Heart left ventricle (tissue), 16 donors: Measurements from ENCODE around the gene SLAMF8. TPM values are rescaled to one million over a fixed set of nuclear protein-coding genes. Genes with fewer than 3 reads are reported as not detected.

Experiments used
- ATAC-seq, 4 donors: fragments of 200-7000 bp; cut with Tn5 transposase; one replicate each; pipeline ENCODE4 v1.9.1; 2020 to 2022; ENCODE audit warnings: moderate library complexity in 4 of 4, mild to moderate bottlenecking in 3 of 4, moderate number of reproducible peaks in 1 of 4
- DNase-seq, 5 donors: peaks; one replicate each; pipeline ENCODE4 v3.0.0-alpha.2; 2020
- H3K27ac ChIP-seq, 12 donors: fragments of 200-600 bp; sonication (generic) in 4 of 12; one replicate each; pipeline versions ENCODE4 v1.5.0 to v1.8.0; 2016 to 2022; ENCODE audit warnings: mild to moderate bottlenecking in 2 of 12
- H3K27me3 ChIP-seq, 9 donors: fragments of 200-600 bp; sonication (generic) in 2 of 9; one replicate each; pipeline versions ENCODE4 v1.5.1 to v1.8.0; 2016 to 2022; ENCODE audit warnings: mild to moderate bottlenecking in 3 of 9
- H3K36me3 ChIP-seq, 9 donors: fragments of 200-600 bp; sonication (generic) in 2 of 9; one replicate each; pipeline versions ENCODE4 v1.5.0 to v1.8.0; 2018 to 2022; ENCODE audit warnings: mild to moderate bottlenecking in 2 of 9
- H3K4me1 ChIP-seq, 12 donors: fragments of 200-600 bp; sonication (generic) in 4 of 12; one replicate each; pipeline versions ENCODE4 v1.5.0 to v1.8.0; 2016 to 2022; ENCODE audit warnings: mild to moderate bottlenecking in 3 of 12
- H3K4me3 ChIP-seq, 12 donors: fragments of 200-600 bp; sonication (generic) in 4 of 12; one replicate each; pipeline versions ENCODE4 v1.5.0 to v1.8.0; 2017 to 2022; ENCODE audit warnings: mild to moderate bottlenecking in 9 of 12, moderate library complexity in 4 of 12
- H3K9me3 ChIP-seq, 12 donors: fragments of 200-600 bp; sonication (generic) in 4 of 12; one replicate each; pipeline versions ENCODE4 v1.5.0 to v1.8.0; 2016 to 2022; ENCODE audit warnings: mild to moderate bottlenecking in 1 of 12
- CTCF ChIP-seq, 12 donors: fragments of 200-600 bp; sonication (generic) in 4 of 12; IDR thresholded peaks; one replicate each; pipeline versions ENCODE4 v1.5.0 to v1.8.0; 2018 to 2022; ENCODE audit warnings: antibody characterized with exemption in 12 of 12, mild to moderate bottlenecking in 5 of 12
- POLR2A ChIP-seq, 2 donors: fragments of 450-650 bp; IDR thresholded peaks; one replicate each; pipeline ENCODE4 v1.6.1; 2017; ENCODE audit warnings: antibody characterized with exemption in 2 of 2, mild to moderate bottlenecking in 2 of 2, moderate library complexity in 2 of 2
- WGBS, 4 donors: extraction: QIAGEN DNeasy Blood & Tissue Kit in 2 of 4; methylation state at CpG; one replicate each; pipeline versions ENCODE4 v1.1.5 to v1.1.7; 2013 to 2018; 5-methylcytosine and 5-hydroxymethylcytosine counted together
- intact Hi-C, 10 donors: fragments of 100-400 bp; cut with DNase I; formaldehyde crosslinking; loops; one replicate each; pipeline versions ENCODE4 v1.11.1 to v1.14.2; 2022
- polyA plus RNA-seq, 2 donors: library from polyadenylated mRNA; stranded (reverse); fragments of 200-250 nt; gene quantifications; one replicate each; pipeline ENCODE4 v1.2.3, GENCODE V29; 2013
- total RNA-seq, 9 donors: library from RNA; depleted of rRNA in 2 of 9; stranded (reverse); fragments of >200 nt in 2 of 9; fragmentation: NEBNext Ultra II Directional in 3 of 9; extraction: Animal tissue kit (Norgen Biotek cat#: 25700) in 3 of 9; gene quantifications; one replicate each; pipeline versions ENCODE4 v1.1.0 to v1.2.4, GENCODE V29; 2016 to 2023
- donor health status: ischemic (EF 13 %, LVEDD 7.1; RV severe dilation, severe dysfunction).
- donor health status: healthy with polysubstance abuse.
- donor health status: DM: no; HTN: yes; CAD: no.
- donor health status: DM: no; HTN: no; CAD: no.
- donor health status: ischemic (EF 25% LVEDD 6.9; RV normal size, moderate dysfunction).
- donor health status: ischemic (EF 25% LVEDD 5.7; RV mildly dilated, moderate dysfunction).
- donor health status: healthy.
- donor health status: DM: yes; HTN: yes; CAD: no.
- donor health status: ischemic (EF 35%, LVEDD 5.7; RV mildly dilated, moderate dysfunction).
- donor health status: nonischemic (EF 11% LVEDD 7.7; RV severe dilation, severe dysfunction).
- donor health status: DM: yes; HTN: yes; CAD: no.
- donor health status: PGD.
- donor health status: ischemic (EF 29% LVEDD 5.4; RV normal size, mild dysfunction).
- donor health status: nonischemic (EF 23%, LVEDD 6.1; RV moderate dilation, normal function).

The SLAMF8 gene
- total and polyA plus RNA-seq, 11 donors, result 0.50 to 44.9 (median 1.5) TPM

GRCh38 chr1:159839116-159839849, 12.6 kb downstream of the SLAMF8 start:
- no peak for ATAC-seq
- H3K4me3 ChIP-seq, result no peak overlapping the region
- intact Hi-C loops, result loop anchor here in 2 of 10 donors (5.0 to 10.0 kb wide), 2 partner anchors 53 to 96 kb away; no protein-coding TSS in a partner anchor
- H3K9me3 ChIP-seq, result no peaks in the 10 kb centered on the region
- no peaks in the 10 kb centered on the region for H3K27me3 ChIP-seq
- WGBS, 4 donors, result 88 to 96% (median 94%) methylated on average over 5 of the region's 5 CpGs
- TF ChIP-seq CTCF (IDR thresholded peaks at IDR 0.05) (no peak), POLR2A (IDR thresholded peaks at IDR 0.05) (no peak)
- peaks cover 0 to 30% (median 7%) of the 10 kb centered on the region in 9 donors for H3K36me3 ChIP-seq
- DNase-seq, result no peak
- no peak overlapping the region for H3K27ac ChIP-seq
- no peaks in the 10 kb centered on the region for H3K4me1 ChIP-seq

- no peak for ATAC-seq
- Histone ChIP-seq H3K36me3 (peaks cover 0 to 16% (median 4%) of the 10 kb centered on the region in 9 donors), H3K4me1 (no peaks in the 10 kb centered on the region), H3K27ac (no peak overlapping the region), H3K27me3 (no peaks in the 10 kb centered on the region), H3K9me3 (no peaks in the 10 kb centered on the region), H3K4me3 (no peak overlapping the region)
- DNase-seq, result no peak
- intact Hi-C loops, result no loop called here
- 58 to 78% (median 66%) methylated on average over 2 of the region's 2 CpGs for WGBS, 4 donors
- TF ChIP-seq CTCF (IDR thresholded peaks at IDR 0.05) (no peak), POLR2A (IDR thresholded peaks at IDR 0.05) (no peak)
These were observed 15.1 kb downstream of the SLAMF8 start for GRCh38 chr1:159841749-159842148.

DNA sequence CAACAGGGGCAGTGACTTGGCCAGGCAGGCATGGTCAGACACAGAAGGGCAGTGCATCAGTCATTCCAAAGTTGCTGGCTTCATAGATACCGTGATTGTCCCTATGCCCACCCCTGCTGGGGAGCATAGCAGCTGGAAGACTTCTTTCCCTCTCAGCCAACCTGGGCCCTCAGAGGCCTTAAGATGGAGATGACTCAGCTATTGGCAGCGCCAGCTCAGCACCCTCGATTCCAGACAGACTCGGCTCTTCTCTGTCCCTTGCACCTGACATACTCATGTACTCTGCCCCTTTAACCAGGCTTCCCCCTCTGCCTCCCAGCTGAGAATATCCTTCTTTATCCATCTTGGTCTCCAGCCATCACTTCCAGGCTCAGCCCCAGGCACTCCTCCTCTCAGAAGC, 16.8 kb downstream of the SLAMF8 start:
- Histone ChIP-seq H3K4me3 (no peak overlapping the region), H3K27me3 (no peaks in the 10 kb centered on the region), H3K4me1 (no peaks in the 10 kb centered on the region), H3K9me3 (no peaks in the 10 kb centered on the region), H3K36me3 (peaks cover 0 to 7% (median 0%) of the 10 kb centered on the region in 9 donors), H3K27ac (no peak overlapping the region)
- ATAC-seq (no peak), DNase-seq (no peak)
- intact Hi-C loops, result no loop called here
- TF ChIP-seq POLR2A (IDR thresholded peaks at IDR 0.05), result no peak
- TF ChIP-seq CTCF (IDR thresholded peaks at IDR 0.05), result no peak
- 85 to 91% (median 87%) methylated on average over 4 of the region's 4 CpGs for WGBS, 4 donors

GRCh38 chr1:159845751-159846629, 19.3 kb downstream of the SLAMF8 start:
- TF ChIP-seq POLR2A (IDR thresholded peaks at IDR 0.05), result no peak
- no peak for TF ChIP-seq CTCF (IDR thresholded peaks at IDR 0.05)
- WGBS, 4 donors, result 88 to 92% (median 90%) methylated on average over 13 of the region's 13 CpGs
- Histone ChIP-seq H3K9me3 (no peaks in the 10 kb centered on the region), H3K27ac (no peak overlapping the region), H3K4me3 (no peak overlapping the region), H3K27me3 (no peaks in the 10 kb centered on the region), H3K36me3 (no peaks in the 10 kb centered on the region), H3K4me1 (peaks cover 0 to 15% (median 0%) of the 10 kb centered on the region in 12 donors)
- intact Hi-C loops, result no loop called here
- ATAC-seq, result no peak
- no peak for DNase-seq
